Small intestine (tissue), 7 donors: Measurements from ENCODE around the gene RPP14. TPM values are rescaled to one million over a fixed set of nuclear protein-coding genes. Genes with fewer than 3 reads are reported as not detected.
A peak's percentile ranks its signal among the peaks of the same experiment; 100 is the strongest.

ENCODE experiments used
- DNase-seq, 2 donors: peaks; one replicate each; pipeline versions ENCODE4 v3.0.0 to v3.0.0-alpha.2; 2013
- FAIRE-seq: peaks from 2 replicates; lab custom pipeline; 2012; peaks lifted over from hg19 to GRCh38; lab: Jason Lieb, UNC
- H3K27ac ChIP-seq, 3 donors: one replicate each; pipeline ENCODE4 v1.5.1; 2013; ENCODE audit warnings: low read length in 2 of 3, mild to moderate bottlenecking in 2 of 3, control low read depth in 1 of 3, inconsistent platforms in 1 of 3, low read depth in 1 of 3, moderate library complexity in 1 of 3
- H3K27me3 ChIP-seq, 3 donors: one replicate each; pipeline ENCODE4 v1.6.1; 2013; ENCODE audit warnings: low read length in 3 of 3, inconsistent platforms in 1 of 3; ENCODE audit not compliant: control insufficient read depth in 3 of 3, insufficient read depth in 3 of 3
- H3K36me3 ChIP-seq, 3 donors: one replicate each; pipeline ENCODE4 v1.6.1; 2013; ENCODE audit warnings: low read length in 3 of 3, inconsistent platforms in 1 of 3, low read depth in 1 of 3, mild to moderate bottlenecking in 1 of 3, moderate library complexity in 1 of 3; ENCODE audit not compliant: control insufficient read depth in 3 of 3, insufficient read depth in 2 of 3
- H3K4me1 ChIP-seq, 3 donors: one replicate each; pipeline ENCODE4 v1.6.1; 2013; ENCODE audit warnings: low read length in 2 of 3, inconsistent platforms in 1 of 3, low read depth in 1 of 3, mild to moderate bottlenecking in 1 of 3, moderate library complexity in 1 of 3; ENCODE audit not compliant: control insufficient read depth in 3 of 3, insufficient read depth in 2 of 3
- H3K4me3 ChIP-seq, 3 donors: one replicate each; pipeline ENCODE4 v1.5.1; 2013; ENCODE audit warnings: low read length in 3 of 3, control low read depth in 1 of 3, inconsistent platforms in 1 of 3, low read depth in 1 of 3, mild to moderate bottlenecking in 1 of 3, moderate library complexity in 1 of 3
- H3K9me3 ChIP-seq, 2 donors: one replicate each; pipeline ENCODE4 v1.6.1; 2013; ENCODE audit warnings: low read depth in 1 of 2, low read length in 1 of 2; ENCODE audit not compliant: control insufficient read depth in 2 of 2, insufficient read depth in 1 of 2
- WGBS, 3 donors: extraction: QIAGEN DNeasy Blood & Tissue Kit; methylation state at CpG; one replicate each; pipeline ENCODE4 v1.1.7; 2013; 5-methylcytosine and 5-hydroxymethylcytosine counted together
- polyA plus RNA-seq, 4 donors: library from polyadenylated mRNA; stranded (reverse) in 3 of 4; unstranded in 1 of 4; fragments of 200-250 nt in 3 of 4; fragments of 120-200 nt in 1 of 4; gene quantifications; one replicate each; pipeline versions ENCODE4 v1.2.1 to v1.2.3, GENCODE V29; 2013
- donor health status: healthy with polysubstance abuse.
- donor health status: control.
- donor health status: control.
- donor health status: Bipolar disorder and iron deficiency.
- donor health status: healthy.

RPP14 gene
- polyA plus RNA-seq, 4 donors: 11.7 to 21.6 (median 19.3) TPM

DNA sequence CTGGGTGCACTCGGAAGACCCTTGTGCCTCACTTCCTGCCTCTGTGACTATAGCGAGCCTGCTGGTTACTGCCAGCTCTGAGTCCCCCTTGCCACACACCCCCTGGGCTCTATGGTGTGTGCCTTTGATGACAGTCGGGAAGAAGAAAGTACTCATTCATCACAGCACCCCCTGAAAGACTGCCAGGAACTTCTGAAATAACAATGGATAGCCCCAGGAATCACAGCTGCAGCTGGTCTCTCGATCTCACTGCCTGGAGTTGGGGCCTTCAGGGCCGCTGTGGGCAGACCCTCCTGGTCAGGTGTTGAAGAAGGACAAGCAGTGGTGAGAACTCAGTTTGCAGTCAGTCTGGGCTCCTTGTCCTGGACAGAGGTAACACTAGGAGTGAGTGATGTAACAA is 9.8 kb upstream of the RPP14 start:
- no peaks in the 10 kb centered on the region for H3K9me3 ChIP-seq
- DNase-seq: no peak
- WGBS, 3 donors: 62 to 82% (median 71%) methylated on average over 5 of the region's 5 CpGs
- H3K27ac ChIP-seq: no peak overlapping the region
- peaks cover 0 to 3% (median 0%) of the 10 kb centered on the region in 3 donors for H3K27me3 ChIP-seq
- H3K4me3 ChIP-seq: no peak overlapping the region
- FAIRE-seq: no peak
- peaks cover 0 to 18% (median 2%) of the 10 kb centered on the region in 3 donors for H3K36me3 ChIP-seq
- no peaks in the 10 kb centered on the region for H3K4me1 ChIP-seq

DNA sequence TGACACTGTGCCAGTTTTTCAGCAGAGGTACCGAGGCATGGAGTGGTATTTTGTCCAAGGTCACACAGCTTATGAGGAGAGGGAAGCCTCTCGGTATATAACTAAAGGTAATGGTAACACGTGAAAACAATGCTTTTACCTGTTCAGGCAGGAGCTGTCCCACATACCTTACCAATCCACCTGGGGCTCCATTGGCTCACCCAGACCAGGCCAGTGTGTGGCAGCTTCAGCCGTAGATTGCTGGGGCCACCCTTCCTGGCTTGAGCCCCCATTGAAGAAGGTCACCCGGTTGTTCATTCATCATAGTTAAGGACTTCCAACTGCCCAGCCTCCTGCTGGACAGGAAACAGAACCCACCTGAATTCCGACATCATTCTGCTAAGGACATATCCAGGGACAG is 9.2 kb upstream of the RPP14 start:
- H3K4me1 ChIP-seq: no peaks in the 10 kb centered on the region
- WGBS, 3 donors: 73 to 77% (median 74%) methylated on average over 6 of the region's 6 CpGs
- H3K27ac ChIP-seq: no peak overlapping the region

DNA sequence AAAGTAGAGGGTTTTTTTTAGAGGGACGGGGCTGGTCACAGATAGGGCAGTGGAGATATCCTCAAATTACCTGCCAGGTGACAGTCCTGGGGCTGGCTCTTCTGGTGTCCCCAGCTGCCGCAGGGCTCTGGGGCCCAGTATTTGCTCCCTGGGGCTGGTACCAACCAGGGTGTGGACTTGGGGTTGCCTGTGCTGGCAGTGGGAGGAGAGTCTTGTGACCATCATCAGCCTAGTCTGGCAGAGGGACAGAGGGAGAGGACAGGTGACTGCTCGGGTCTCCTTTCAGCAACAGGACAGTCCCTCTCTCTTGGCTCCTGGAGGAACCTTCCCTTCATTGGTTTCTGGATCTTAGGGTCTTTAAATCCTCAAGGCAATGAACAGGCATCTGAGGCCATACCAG is 7.9 kb upstream of the RPP14 start:
- Histone ChIP-seq H3K36me3 (peaks cover 0 to 11% (median 0%) of the 10 kb centered on the region in 3 donors), H3K4me3 (no peak overlapping the region), H3K27me3 (peaks cover 0 to 9% (median 3%) of the 10 kb centered on the region in 3 donors), H3K9me3 (peaks cover 0 to 2% of the 10 kb centered on the region in 2 donors), H3K27ac (no peak overlapping the region), H3K4me1 (no peaks in the 10 kb centered on the region)
- DNase-seq: peak in 1 of 2 donors; percentile 26
- 36 to 60% (median 48%) methylated on average over 3 of the region's 3 CpGs for WGBS, 3 donors
- FAIRE-seq: no peak

More for the DNA sequence above, 9.2 kb upstream of the RPP14 start:
- no peak overlapping the region for H3K4me3 ChIP-seq
- H3K9me3 ChIP-seq: peaks cover 0 to 2% of the 10 kb centered on the region in 2 donors
- DNase-seq (no peak), FAIRE-seq (no peak)
- peaks cover 0 to 3% (median 2%) of the 10 kb centered on the region in 3 donors for H3K27me3 ChIP-seq
- H3K36me3 ChIP-seq: peaks cover 0 to 17% (median 0%) of the 10 kb centered on the region in 3 donors

- DNase-seq (no peak), FAIRE-seq (no peak)
- Histone ChIP-seq H3K4me1 (no peaks in the 10 kb centered on the region), H3K27ac (no peak overlapping the region), H3K27me3 (peaks cover 0 to 9% (median 3%) of the 10 kb centered on the region in 3 donors), H3K36me3 (peaks cover 0 to 5% (median 0%) of the 10 kb centered on the region in 3 donors), H3K4me3 (no peak overlapping the region), H3K9me3 (peaks cover 0 to 2% of the 10 kb centered on the region in 2 donors)
- 56 to 67% (median 67%) methylated on average over 2 of the region's 2 CpGs for WGBS, 3 donors
Observed at GRCh38 chr3:58299075-58299474, 7.0 kb upstream of the RPP14 start.

GRCh38 chr3:58299839-58300516 is 6.1 kb upstream of the RPP14 start:
- Histone ChIP-seq H3K27ac (no peak overlapping the region), H3K27me3 (peaks cover 0 to 9% (median 3%) of the 10 kb centered on the region in 3 donors), H3K9me3 (peaks cover 0 to 2% of the 10 kb centered on the region in 2 donors), H3K4me1 (no peaks in the 10 kb centered on the region), H3K4me3 (no peak overlapping the region), H3K36me3 (peaks cover 0 to 3% (median 0%) of the 10 kb centered on the region in 3 donors)
- 13 to 17% (median 16%) methylated on average over 8 of the region's 8 CpGs for WGBS, 3 donors
- DNase-seq (peak; percentile 19 to 36), FAIRE-seq (no peak)

- whole genome bisulfite sequencing, 3 donors: 16 to 29% (median 24%) methylated on average over 10 of the region's 10 CpGs
- peaks cover 3 to 27% (median 10%) of the 10 kb centered on the region in 3 donors for H3K36me3 ChIP-seq
- H3K9me3 ChIP-seq: no peaks in the 10 kb centered on the region
- peak; percentile 48 to 68 for DNase-seq
- H3K4me1 ChIP-seq: peaks cover 2 to 13% (median 5%) of the 10 kb centered on the region in 3 donors
- H3K27me3 ChIP-seq: no peaks in the 10 kb centered on the region
- FAIRE-seq: no peak
- peak overlapping the region in 2 of 3 donors; percentile 71 to 90 for H3K4me3 ChIP-seq
- H3K27ac ChIP-seq: peak overlapping the region; percentile 45 to 99 (median 95)
Observed at GRCh38 chr3:58307639-58308215, 1.7 kb downstream of the RPP14 start.

DNA sequence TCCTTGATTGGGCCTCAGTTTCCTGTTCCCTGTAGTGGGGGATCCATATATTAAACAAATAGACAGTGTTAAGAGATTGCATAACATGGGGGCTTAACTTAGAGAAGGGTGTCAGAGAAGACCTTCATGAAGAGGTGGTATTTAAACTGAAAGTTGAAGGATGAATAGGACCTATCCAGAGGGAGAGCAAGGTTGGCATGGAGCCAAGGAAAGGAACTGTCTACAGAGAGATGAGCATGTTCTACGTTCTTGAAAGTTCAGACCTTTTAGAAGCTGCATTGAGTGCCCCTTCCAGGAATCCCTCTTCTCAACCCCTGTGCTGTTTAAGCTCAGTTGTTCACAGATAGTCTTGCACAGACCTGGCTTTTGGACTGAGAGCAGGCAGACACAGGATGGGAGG is 2.7 kb downstream of the RPP14 start:
- Histone ChIP-seq H3K4me1 (peaks cover 2 to 13% (median 5%) of the 10 kb centered on the region in 3 donors), H3K27ac (no peak overlapping the region), H3K27me3 (no peaks in the 10 kb centered on the region), H3K9me3 (no peaks in the 10 kb centered on the region), H3K36me3 (peaks cover 7 to 34% (median 10%) of the 10 kb centered on the region in 3 donors), H3K4me3 (no peak overlapping the region)
- DNase-seq (no peak), FAIRE-seq (no peak)
- 5 to 35% (median 29%) methylated on average over 1 of the region's 1 CpG for WGBS, 3 donors

DNA sequence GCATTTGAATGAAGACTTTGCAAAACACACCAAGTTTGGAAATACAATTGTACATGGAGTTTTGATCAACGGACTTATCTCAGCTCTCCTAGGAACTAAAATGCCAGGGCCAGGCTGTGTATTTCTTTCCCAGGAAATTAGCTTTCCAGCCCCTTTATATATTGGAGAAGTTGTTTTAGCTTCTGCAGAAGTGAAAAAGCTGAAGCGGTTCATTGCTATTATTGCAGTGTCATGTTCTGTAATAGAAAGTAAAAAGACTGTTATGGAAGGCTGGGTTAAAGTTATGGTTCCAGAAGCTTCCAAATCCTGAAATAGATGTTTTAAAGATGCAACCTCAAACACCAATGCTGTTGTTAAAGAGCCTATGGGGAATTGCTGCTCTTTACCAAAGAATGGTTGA is 11.8 kb downstream of the RPP14 start:
- no peak overlapping the region for H3K27ac ChIP-seq
- no peaks in the 10 kb centered on the region for H3K4me1 ChIP-seq
- WGBS, 3 donors: 82 to 94% (median 85%) methylated on average over 2 of the region's 2 CpGs
- H3K27me3 ChIP-seq: no peaks in the 10 kb centered on the region
- FAIRE-seq: no peak
- H3K9me3 ChIP-seq: no peaks in the 10 kb centered on the region
- H3K36me3 ChIP-seq: peaks cover 17 to 29% (median 18%) of the 10 kb centered on the region in 3 donors
- DNase-seq: no peak
- H3K4me3 ChIP-seq: no peak overlapping the region
